ENCODE data around the gene SIK1. TPM values are rescaled to one million over a fixed set of nuclear protein-coding genes. Genes with fewer than 3 reads are reported as not detected.
"Not testable (repeated sequence)": the region's sequence is repeated elsewhere in the genome, so short reads cannot be mapped to it uniquely, and the experiment has no call there.

SIK1 gene
- total and polyA plus RNA-seq, 8 donors = 3.3 to 187 (median 11.3) TPM

DNA sequence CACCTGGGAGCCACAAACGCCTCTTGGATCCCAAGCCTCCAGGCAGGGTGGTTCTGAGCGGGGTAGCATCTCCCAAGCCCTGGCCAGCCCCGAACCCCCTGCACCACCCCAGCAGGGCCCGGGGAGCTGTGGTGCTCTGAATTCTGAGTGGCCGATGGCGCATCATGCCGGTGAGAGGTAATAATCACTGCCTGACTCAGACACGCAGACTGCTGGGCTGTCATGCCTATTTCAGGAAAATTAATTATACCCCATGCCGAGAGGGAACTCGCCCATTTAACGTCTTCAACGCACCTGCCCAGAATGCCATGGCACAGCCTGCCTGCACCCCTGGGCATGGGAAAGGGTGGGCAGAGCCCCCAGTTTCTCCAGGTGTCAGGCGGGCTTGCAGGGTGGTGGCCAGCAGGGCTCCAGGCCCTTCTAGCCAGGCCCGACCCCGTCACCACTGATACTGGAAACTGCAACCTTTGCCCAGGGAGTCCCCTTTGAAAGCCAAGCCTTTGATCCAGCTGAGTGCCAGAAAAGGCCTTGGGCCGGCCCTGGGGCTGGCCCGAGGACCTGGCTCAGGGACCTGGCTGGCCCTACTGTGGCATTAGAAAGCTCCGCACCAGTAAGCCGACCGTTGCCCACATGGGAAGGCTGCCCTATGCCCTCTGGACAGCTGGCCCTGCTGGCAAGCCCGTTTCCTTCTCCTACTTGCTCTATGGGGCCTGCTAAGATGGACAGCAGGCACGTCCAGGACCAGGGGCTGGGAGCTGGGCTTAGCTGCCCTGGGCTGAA, 23.1 kb downstream of the SIK1 start:
- H3K36me3 ChIP-seq; intact Hi-C loops (cut with DNase I); H3K4me1 ChIP-seq; H3K27me3 ChIP-seq; H3K9me3 ChIP-seq; H3K27ac ChIP-seq; FAIRE-seq; H3K4me3 ChIP-seq: not testable (repeated sequence)
- ATAC-seq (peak in 1 of 4 donors; percentile 67), DNase-seq (peak in 2 of 6 donors; percentile 6 to 25)
- 50 to 63% methylated on average over 1 to 5 of the region's 22 CpGs for WGBS, 2 donors

DNA sequence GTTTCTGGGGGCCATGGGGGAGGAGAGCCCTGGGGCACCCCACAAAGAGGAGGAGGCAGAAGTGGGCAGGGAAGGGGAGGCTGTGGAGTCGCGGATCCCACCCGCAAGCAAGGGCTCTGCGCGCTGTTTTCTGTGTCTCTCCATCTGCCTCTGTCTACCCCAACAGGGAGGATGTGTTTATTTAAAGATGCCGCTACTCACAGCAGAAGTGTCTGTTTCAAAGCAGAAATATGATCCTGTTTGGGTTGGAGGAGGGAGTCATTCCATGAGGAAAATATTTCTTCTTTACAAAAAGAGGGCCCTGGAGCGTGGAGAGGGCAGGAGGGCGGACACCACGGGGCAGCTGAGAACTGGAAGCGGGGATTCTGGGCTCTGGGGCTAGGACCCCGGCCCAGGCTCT, 25.8 kb downstream of the SIK1 start:
- not testable (repeated sequence) for DNase-seq, ATAC-seq, FAIRE-seq

DNA sequence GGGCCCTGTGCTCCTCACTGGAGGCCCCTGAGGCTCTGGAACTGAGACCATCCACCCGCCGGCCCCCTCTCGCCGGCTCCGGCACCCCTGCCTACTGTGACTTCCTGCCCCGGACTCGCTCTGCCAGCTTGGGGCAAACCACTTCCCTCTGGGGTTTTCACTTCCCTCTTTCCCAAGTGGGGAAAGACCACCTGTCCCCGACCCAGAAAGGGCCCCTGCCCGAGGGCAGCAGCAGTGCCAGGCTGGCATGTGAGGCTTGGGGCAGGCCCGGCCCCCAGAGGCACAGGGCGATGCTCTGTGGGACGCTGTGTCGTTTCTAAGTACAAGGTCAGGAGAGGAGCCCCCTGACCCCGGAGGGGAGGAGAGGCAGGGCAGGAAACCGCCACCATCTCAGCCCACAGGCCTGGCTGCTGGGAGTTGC, 27.3 kb downstream of the SIK1 start:
- H3K27me3 ChIP-seq; H3K27ac ChIP-seq; H3K9me3 ChIP-seq; intact Hi-C loops (cut with DNase I); H3K4me1 ChIP-seq; H3K4me3 ChIP-seq; DNase-seq; FAIRE-seq; H3K36me3 ChIP-seq: not testable (repeated sequence)
- no CpG with 5 or more reads among the region's 15 CpGs for WGBS, 2 donors
- ATAC-seq = peak in 2 of 4 donors; percentile 15 to 65

More for the DNA sequence above, 25.8 kb downstream of the SIK1 start:
- no CpG with 5 or more reads among the region's 11 CpGs for WGBS, 2 donors
- H3K4me1 ChIP-seq; H3K36me3 ChIP-seq; H3K27me3 ChIP-seq; intact Hi-C loops (cut with DNase I); H3K9me3 ChIP-seq; H3K4me3 ChIP-seq; H3K27ac ChIP-seq: not testable (repeated sequence)

DNA sequence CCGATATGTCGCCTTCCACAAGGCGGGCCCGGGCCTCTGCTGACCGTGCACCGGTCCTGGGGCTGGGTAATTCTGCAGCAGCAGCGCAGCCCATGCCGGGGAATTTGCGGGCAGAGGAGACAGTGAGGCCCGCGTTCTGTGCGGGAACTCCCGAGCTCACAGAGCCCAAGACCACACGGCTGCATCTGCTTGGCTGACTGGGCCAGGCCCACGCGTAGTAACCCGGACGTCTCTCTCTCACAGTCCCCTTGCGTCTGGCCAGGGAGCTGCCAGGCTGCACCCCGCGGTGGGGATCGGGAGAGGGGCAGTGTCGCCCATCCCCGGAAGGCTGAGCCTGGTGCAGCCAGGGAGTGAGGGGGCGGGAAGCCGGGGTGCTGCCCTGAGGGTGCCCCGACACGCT, 27.8 kb downstream of the SIK1 start:
- H3K4me1 ChIP-seq; H3K27ac ChIP-seq; intact Hi-C loops (cut with DNase I); H3K9me3 ChIP-seq; H3K36me3 ChIP-seq; H3K27me3 ChIP-seq; FAIRE-seq; DNase-seq; H3K4me3 ChIP-seq: not testable (repeated sequence)
- WGBS, 2 donors = no CpG with 5 or more reads among the region's 28 CpGs
- ATAC-seq = peak in 1 of 4 donors; percentile 32

DNA sequence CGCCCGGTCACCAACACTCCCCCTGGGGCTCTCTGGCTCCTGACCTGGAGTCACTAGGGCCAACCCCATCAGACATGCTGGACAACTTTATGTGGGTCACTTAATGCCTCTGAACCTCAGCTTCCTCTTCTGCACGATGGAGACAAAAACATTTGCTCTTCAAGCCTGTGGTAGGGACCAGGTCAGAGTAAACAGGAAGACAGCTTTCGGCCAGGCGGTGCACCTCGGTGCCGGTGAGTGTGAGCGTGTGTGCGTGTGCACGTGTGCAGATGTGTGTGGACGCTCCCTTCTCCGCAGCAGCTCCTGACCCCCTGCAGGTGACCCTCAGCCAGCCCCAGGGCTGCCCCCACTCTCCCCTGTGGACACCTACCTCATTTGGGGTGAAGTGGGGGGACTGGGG, 28.4 kb downstream of the SIK1 start:
- FAIRE-seq; H3K27ac ChIP-seq; intact Hi-C loops (cut with DNase I); H3K9me3 ChIP-seq; H3K27me3 ChIP-seq; H3K36me3 ChIP-seq; DNase-seq; ATAC-seq; H3K4me1 ChIP-seq; H3K4me3 ChIP-seq: not testable (repeated sequence)
- no CpG with 5 or more reads among the region's 12 CpGs for WGBS, 2 donors

DNA sequence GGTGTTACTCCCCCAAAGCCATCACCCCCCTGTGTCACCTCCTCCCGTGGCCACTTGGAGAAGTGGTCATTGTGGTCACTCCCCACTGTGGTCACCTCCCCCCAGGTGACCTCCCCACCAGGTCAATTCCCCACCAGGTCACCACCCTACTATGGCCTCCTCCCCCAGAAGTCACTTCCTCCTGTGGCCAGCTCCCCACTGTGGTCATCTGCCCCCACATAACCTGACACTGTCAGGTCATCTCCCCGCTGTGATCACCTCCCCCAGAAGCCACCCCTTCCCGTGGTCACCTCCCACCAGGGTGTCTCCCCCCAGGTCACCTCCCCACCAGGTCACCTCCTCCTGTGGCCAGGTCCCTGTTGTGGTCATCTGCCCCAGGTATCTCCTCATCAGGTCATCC, 28.9 kb downstream of the SIK1 start:
- intact Hi-C loops (cut with DNase I) = not testable (repeated sequence)

DNA sequence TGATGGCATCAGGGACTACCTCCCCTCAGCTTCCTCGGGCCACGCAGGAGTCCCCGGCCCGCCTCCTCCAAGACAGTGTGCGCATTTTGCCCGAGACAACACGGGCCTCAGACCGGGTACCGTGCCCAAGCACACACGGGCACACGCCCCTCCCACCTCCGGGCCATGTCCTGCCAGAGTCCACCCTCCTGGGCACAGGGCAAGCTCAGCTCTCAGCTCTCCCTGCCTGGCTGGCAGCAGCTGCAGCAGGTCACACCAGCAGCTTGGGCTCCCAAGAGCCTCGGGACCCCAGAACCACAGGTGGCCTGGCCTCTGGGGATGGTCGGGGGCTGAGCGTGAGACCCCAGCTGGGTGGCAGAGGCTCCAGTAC, 29.5 kb downstream of the SIK1 start:
- ATAC-seq = peak in 2 of 4 donors; percentile 26 to 36
- DNase-seq; FAIRE-seq; H3K4me1 ChIP-seq; H3K27ac ChIP-seq; H3K27me3 ChIP-seq; intact Hi-C loops (cut with DNase I); H3K4me3 ChIP-seq; H3K36me3 ChIP-seq; H3K9me3 ChIP-seq: not testable (repeated sequence)
- no CpG with 5 or more reads among the region's 15 CpGs for WGBS, 2 donors

More for the DNA sequence above, 28.9 kb downstream of the SIK1 start:
- H3K27ac ChIP-seq, FAIRE-seq, ATAC-seq, H3K4me3 ChIP-seq, H3K27me3 ChIP-seq, H3K4me1 ChIP-seq, DNase-seq, H3K36me3 ChIP-seq, H3K9me3 ChIP-seq: not testable (repeated sequence)
- WGBS, 2 donors = no CpG with 5 or more reads among the region's 3 CpGs

DNA sequence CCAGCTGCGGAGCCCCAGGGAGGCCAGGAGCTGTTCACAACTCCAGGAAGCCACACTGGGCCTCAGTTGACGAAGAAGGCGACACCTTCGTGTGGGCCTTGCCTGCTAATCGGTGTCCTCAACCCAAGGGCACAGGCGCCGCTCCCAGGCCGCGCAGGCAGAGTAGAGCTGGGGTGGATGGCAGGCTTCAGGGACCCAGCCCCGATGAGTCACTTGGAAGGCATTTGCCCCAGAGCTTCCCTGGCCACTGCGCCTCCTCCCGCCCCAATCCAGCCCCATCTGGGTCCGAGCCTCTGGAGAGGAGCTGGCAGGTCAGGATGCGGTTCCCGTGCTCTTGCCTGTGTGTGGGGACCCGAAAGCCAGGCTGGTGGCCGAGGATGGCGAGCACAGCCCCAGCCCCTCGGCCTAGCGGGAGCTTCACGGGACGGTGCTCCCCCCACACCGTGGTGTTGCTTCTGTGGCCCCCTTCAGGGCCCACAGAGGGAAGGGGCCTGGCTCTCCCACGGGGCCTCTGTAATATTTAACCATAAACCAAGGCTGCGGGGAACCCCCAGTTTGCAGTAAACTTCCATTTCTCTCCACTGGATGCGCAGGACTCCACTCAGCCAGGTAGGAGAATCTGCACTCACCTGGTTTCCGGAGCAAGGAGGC, 30.0 kb downstream of the SIK1 start:
- DNase-seq; H3K36me3 ChIP-seq; FAIRE-seq; H3K4me1 ChIP-seq; H3K4me3 ChIP-seq; H3K9me3 ChIP-seq; H3K27me3 ChIP-seq; H3K27ac ChIP-seq; intact Hi-C loops (cut with DNase I): not testable (repeated sequence)
- peak; percentile 65 to 79 (median 68) for ATAC-seq
- WGBS, 2 donors = no CpG with 5 or more reads among the region's 27 CpGs

DNA sequence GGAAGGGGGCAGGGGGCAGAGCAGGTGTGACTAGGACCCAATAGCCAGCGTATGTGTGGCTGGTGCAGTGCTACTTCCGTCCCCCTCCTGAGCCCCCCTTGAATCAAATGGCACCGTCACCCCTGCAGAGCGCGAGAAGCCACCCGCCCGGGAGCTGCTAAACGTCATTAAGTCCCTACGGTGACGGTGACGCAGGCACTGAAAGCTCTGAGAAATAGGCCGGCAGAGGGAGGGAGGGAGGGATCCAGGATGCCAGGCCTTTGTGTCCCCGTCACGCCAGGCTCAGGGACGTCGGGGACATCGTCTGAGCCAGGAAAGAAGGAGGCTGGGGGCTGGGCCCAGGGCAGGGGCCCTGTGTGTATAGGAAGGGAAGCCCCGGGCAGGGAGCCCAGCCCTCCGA, 43.6 kb downstream of the SIK1 start:
- no CpG with 5 or more reads among the region's 19 CpGs for WGBS, 2 donors
- H3K4me3 ChIP-seq; H3K27me3 ChIP-seq; H3K36me3 ChIP-seq; H3K4me1 ChIP-seq; H3K27ac ChIP-seq; H3K9me3 ChIP-seq; DNase-seq; intact Hi-C loops (cut with DNase I); FAIRE-seq: not testable (repeated sequence)
- peak in 3 of 4 donors; percentile 61 to 73 (median 64) for ATAC-seq

DNA sequence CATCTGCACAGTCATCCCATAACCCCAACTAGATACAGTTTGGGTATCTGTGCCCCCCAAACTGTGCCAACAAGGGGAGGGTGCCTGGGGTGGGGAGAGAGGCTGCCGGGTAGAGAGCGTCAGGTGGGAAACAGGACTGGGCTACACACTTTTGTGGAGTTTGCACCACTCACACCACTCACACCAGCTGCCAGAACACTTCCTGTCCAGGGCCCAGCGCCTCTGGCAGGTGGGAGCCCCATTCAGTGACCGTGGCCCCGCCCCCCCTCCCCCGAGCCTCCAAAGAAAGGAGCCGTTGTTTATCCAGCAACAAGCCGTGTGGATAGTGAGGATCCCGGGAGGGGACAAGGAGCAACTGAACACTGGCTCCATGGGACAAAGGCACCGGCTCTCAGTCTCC, 44.0 kb downstream of the SIK1 start:
- ATAC-seq = peak in 3 of 4 donors; percentile 14 to 61 (median 48)

DNA sequence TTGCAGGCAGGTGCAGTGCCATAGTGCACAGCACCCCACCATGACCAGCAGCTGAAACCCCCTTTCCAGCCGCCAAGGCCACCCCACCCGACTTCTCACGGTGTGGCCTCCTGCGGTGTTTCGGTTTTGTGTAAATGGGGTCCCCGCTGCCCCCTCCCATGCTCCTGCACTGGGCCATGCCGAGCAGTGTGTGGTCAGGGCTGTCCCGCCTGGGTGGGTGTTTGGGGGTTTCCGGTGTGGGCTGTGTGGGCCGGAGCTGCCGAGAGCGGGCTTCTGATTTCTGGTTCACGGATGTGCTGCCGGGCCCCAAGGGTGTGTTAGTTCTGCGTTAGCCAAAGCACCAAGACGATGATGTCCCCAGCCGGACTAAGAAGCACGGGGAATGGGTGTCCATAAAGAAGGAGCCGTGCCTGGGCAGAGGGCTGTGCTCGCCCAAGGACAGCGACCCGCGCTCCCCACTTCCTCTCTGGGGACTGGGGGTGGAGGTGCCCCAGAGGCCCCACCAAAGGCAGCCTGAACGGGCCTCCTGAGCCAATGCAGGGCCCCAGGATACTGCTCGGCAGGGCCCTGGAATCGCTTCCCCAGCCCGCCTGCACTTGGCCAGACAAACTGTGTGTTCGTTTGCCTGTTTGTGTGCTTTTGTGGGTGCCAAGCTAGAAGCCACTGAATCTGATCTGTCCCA, 45.9 kb downstream of the SIK1 start:
- FAIRE-seq; H3K4me3 ChIP-seq; H3K27me3 ChIP-seq; DNase-seq; ATAC-seq; H3K27ac ChIP-seq; H3K36me3 ChIP-seq; H3K9me3 ChIP-seq; intact Hi-C loops (cut with DNase I); H3K4me1 ChIP-seq: not testable (repeated sequence)
- 86 to 94% methylated on average over 5 to 6 of the region's 28 CpGs for WGBS, 2 donors

More for the DNA sequence above, 44.0 kb downstream of the SIK1 start:
- H3K4me1 ChIP-seq; H3K9me3 ChIP-seq; intact Hi-C loops (cut with DNase I); H3K4me3 ChIP-seq; H3K27ac ChIP-seq; H3K27me3 ChIP-seq; H3K36me3 ChIP-seq; FAIRE-seq: not testable (repeated sequence)
- 18 to 20% methylated on average over 1 to 6 of the region's 10 CpGs for WGBS, 2 donors
- peak in 1 of 6 donors; percentile 2 for DNase-seq

DNA sequence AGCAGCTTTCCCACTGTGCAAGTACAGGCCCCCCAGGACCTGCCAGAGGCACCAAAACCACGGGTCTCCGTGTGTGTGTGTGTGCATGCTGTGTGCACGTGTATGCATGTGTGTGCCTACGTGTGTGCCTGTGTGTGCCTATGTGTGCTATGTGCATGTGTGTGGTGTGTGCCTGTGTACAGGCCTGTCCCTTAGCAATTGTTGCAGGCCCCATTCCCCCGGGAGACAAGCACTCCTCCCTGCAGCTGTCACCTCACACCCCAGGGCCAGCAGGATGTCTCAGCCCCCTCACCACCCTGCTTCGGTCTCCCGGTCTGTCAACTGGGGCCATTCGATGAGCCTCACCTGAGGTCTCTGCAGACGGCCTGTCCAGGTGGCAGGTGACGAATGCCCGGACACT, 46.6 kb downstream of the SIK1 start:
- H3K27me3 ChIP-seq; ATAC-seq; H3K9me3 ChIP-seq; H3K4me3 ChIP-seq; H3K27ac ChIP-seq; H3K36me3 ChIP-seq; intact Hi-C loops (cut with DNase I); DNase-seq; H3K4me1 ChIP-seq; FAIRE-seq: not testable (repeated sequence)
- 77 to 100% methylated on average over 2 to 4 of the region's 11 CpGs for WGBS, 2 donors
